CD4-positive, alpha-beta T cell treated with Interleukin-10 for 1 hour (primary cell): Measurements from ENCODE around the gene ARHGEF2.
A peak's percentile ranks its signal among the peaks of the same experiment; 100 is the strongest.
"Not testable (repeated sequence)": the region's sequence is repeated elsewhere in the genome, so short reads cannot be mapped to it uniquely, and the experiment has no call there.

Experiments
- DNase-seq: peaks from one replicate; pipeline ENCODE4 v3.0.0-alpha.2; 2020

The ARHGEF2 gene

DNA sequence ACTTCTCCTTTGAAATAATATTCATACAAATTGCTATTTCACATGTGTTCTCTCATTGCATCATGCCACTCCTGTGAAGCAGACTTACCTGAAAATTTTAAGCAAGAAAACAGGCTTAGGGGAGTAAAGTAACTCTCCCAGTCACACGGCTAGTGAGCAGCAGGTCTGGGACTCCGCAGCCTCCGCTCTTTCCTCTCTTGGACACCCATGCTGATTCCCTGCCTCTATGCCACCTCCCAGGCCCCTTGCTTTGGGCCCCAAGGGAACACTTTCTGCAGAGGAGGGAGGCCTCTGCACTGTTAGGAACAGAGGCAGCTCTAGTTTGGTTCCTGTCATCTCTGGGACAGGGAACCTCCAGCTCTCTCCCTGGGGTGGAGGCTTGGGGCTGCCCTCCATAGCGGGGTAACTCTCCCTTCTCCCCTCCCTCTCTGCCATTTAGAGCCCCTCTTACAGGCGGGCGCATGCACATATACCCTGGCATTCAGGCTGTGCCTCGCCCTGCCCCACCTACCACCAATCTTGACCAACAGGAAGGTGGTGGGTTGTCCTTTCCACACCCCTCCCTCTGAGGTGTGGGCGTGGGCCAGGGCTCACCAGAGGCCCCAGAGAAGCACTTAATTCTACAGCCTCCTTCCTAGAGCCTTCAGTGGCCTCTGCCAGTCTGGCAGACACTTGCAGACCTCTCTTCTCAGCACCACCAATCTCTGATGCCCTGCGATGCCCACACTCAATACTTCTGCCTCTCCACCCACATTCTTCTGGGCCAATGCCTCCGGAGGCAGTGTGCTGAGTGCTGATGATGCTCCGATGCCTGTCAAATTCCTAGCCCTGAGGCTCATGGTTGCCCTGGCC is 37.1 kb downstream of the ARHGEF2 start, which contains the start of gene RXFP4:
Gene RXFP4 (plus strand): TSS at position 646 of the 852 bp plus-strand sequence. CDS start 72 bp downstream, at position 718.
- DNase-seq, result no peak

DNA sequence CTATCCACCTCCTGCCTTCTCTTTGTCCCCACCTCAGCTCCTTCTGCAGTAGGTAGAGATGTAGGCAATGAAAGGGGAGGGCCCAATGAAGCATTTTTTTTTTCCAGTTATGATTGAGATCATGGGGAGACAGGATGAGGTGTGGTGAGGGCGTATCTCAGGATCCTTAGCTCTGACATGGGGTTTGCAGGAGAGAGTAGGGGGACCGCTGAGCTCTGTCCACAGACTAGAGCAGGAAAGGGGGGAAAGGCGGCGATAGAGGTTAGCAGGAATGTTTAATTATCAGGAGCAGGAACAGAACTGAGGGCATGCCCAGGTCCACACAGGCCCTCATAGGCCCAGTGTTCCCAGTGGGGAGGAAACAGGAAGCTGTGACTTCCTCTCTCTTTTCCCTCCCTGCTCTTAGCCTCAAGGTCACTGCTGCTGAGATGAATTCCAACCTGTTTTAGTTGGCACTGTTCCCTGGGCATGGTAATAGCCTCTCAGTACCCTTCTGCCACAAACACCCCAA is 37.8 kb downstream of the ARHGEF2 start:
- no peak for DNase-seq

DNA sequence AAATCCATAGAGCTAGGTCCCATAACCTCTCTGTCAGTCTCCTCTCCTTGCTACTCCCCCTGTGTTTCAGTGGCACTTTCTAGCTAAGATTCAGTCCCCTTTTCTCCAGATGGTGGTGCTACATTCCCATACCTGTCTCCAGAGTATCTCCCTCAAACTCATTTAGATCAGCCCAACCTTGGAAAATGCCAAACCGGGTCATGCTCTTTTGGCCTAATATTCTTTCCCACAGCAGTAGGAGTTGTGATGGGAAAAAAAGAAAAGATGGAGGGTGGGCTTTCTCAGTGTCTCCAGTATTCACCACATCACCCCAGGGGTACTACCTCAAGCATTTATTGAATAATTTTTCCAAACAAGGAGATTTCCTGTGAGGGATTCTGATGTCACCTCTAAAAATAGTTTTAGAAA is 40.1 kb downstream of the ARHGEF2 start:
- DNase-seq, result peak; percentile 71

DNA sequence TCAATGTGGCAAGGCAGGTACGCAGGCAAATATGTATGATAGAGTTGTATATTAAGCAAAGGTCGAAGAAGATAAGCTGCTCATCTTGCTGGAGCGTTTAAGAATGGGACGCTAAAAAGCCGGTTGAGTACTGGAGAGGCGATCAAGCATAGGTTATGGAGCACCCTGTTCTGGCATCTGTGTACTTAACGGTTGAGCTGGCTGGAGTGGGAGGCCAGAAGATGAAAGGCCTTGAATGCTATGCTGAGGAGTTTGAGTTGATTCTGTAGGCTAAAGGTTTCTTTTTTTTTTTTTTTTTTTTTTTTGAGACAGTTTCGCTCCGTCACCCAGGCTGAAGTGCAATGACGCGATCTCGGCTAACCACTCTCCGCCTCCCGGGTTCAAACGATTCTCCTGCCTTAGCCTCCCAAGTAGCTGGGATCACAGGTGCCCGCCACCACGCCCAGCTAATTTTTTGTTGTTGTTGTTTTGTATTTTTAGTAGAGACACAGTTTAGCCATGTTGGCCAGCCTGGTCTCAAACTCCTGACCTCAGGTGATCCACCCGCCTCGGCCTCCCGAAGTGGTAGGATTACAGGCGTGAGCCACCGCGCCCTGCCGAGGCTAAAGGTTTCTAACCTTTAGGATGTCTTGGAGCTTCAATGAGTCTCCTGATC is 43.3 kb downstream of the ARHGEF2 start:
- DNase-seq, result no peak

DNA sequence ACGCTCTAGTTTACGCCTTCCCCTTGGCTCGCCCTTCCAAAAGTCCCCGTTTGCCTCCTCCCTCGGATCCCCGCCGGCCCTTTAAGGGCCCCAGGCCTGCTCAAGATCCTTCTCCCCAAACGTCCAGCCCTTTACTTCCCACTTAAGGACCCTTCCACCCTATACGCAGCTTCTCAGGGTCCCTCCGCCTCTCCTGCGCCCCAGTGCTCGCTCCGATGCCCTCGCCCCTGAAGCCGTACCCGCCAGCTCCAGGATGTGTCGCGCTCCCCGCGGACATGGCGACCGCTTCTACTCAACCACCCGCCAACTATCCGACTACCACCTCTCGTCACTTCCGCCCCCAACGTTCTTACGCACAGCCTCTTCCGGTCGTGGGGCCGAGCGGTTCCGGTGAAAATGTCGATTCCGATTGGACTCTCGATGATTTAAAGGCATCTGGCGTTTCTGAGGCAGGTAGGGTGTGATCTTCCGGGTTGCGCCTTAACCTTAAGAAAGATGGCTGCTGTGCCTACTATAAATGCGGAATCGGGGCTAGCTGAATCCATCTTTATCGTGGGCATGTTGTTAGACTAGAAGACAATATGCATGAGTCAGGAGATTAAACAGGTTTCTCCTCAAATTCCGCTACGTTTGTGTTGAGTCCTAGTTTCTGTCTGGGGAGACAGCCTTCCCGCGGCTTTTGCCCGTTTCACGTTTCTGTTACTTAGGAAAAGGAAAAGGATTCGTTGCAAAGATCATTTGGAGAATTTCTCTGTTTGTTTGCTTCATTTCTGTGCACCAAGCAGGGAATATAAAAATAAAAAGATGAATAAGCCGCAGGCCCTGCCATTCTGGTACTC is 44.0 kb downstream of the ARHGEF2 start, which contains the start of gene KHDC4:
Gene KHDC4 (minus strand): TSS at position 317 of the 839 bp plus-strand sequence. CDS start 40 bp downstream, at position 277.
- DNase-seq, result peak; percentile 97

DNA sequence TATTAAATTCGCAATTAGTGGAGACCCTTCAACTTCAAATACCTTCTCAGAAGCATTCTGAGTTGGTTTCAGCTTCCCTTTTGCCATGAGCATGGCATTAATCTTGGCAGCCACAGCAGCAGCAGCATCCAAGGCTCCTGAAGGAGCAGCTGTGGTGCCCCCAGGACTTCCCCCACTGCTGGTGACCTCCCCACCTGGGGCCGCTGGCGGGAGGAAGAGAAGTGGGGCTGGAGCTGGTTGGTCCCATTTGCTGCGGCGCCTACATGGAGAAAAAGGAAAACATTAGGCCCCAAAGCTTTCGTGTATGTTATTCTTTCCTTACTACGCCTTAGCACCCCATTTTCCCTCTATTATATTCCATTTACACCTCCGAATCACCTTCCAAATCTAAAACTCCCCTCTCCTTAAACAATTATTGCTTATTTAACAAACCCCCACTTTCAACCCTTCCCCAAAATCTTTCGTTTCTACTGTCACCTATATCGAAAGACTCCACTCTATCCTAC is 44.7 kb downstream of the ARHGEF2 start:
- no peak for DNase-seq

DNA sequence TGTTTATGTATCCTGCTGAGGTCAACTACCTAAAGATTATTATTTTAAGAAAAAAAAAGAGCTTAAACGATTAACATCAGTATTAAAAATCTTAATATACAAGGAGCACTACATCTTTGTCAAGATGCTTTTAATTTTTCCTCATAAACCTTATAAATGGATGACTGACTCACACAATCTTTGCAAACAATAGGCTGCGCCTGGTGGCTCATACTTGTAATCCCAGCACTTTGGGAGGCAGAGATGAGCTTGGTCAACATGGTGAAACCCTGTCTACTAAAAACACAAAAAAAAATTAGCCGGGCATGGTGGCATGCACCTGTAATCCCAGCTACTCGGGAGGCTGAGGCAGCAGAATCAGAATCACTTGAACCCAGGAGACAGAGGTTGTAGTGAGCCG is 45.9 kb downstream of the ARHGEF2 start:
- DNase-seq, result no peak

DNA sequence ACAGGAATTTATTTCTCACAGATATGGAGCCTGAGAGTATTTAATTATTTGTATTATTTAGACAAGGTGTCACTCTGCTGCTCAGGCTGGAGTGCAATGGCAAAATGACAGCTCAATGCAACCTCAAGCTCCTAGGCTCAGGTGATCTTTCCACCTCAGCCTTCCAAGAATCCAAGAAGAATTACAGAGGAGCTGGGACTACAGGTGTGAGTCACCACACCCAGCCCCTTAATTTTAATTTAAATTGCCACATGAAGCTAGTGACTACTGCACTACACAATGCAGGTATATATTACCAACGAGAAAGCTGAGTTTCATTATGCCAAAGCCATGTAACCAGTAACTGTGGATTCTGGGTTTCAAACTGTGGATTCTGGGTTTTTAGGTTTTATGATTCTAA is 46.3 kb downstream of the ARHGEF2 start:
- DNase-seq, result no peak

DNA sequence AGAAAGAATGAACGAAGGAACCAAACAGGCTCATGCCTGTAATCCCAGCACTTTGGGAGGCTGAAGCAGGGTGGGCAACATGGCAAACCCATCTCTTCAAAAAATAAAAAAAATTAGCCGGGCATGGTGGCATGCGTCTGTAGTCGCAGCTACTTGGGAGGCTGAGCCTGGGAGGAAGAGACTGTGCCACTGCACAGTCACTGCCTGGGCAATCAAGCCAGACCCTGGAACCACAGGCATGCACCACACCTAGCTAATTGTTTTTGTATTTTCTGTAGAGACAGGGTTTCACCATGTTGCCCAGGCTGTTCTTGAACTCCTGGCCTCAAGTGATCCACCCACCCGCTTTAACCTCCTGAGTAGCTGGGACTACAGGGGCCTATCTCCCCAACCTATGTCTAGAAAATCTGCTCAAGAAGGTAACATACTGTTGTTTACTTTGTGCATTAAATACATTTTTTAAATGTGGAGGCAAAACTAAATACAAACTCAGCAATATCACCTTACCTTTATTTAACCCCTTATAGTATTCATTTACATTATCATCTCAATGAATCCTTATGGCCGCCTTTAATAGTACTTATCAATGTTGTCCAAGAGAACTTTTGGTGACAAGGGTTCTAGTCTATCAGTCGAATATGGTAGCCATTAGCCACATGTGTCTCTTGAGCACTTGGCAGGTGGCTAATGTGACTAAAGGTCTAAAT is 46.9 kb downstream of the ARHGEF2 start:
- no peak for DNase-seq

DNA sequence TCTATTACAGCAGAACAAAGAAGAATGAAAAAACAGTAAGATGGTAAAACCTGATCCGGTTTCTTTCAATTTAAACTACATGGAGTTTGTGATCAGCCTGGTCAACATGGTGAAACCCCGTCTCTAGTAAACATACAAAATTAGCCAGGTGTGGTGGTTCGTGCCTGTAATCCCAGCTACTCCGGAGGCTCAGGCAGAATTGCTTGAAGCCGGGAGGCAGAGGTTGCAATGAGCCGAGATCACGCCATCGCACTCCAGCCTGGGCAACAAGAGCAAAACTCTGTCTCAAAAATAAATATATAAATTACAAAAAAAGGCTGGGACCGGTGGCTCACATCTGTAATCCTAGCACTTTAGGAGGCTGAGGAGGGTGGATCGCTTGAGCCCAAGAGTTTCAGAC is 47.6 kb downstream of the ARHGEF2 start:
- not testable (repeated sequence) for DNase-seq

DNA sequence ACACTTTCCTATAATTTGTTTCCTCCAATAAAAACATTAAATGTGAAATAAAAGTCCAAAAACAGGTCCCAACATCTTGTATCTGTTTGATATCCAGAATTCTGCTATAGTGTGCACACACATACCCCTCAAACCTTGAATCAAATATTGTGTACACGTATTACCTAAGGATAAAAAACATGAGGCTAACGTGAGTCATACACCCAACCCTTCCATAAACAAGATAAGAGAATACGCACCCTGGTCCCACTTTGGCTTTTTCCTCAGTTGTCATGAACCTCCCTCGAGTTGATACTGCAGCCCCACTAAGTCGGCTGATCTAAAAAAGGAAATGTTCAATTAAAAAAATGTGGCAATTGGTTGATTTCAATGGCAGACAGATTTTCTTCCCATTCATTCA is 49.3 kb downstream of the ARHGEF2 start:
- DNase-seq, result no peak

DNA sequence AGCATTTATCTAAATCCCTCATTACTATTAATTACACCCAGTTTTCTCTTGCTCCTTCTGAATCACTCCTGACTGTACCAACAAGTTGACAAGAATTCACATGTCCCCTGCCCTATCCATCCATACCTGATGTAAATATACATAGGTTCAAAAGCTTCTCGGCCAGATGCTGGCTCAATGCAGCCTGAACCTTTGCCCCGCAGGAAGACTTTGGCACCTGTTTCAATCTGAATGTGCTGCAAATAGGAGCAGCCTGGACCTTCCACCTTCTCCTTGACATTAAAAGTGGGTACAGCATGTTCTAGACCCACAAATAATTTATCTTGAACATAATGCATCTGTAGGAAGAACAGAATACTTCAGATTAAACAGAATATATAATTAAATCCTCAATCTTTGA is 52.8 kb downstream of the ARHGEF2 start:
- no peak for DNase-seq

DNA sequence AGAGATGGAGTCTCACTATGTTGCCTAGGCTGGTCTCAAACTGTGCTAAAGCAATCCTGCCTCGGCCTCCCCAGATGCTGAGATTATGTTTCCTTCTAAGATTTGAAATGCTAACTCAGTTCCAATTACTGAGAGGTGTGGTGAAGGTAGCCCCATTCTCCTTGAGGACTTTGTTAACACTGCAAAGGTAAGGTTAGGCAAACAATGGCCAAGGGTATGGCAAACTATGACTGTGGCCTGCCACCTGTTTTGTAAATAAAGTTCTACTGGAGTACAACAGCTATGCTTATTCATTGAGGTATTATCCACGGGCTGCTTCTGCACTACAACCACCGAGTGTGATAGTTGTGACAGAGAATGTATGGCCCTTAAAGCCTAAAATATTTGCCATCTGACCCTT is 57.6 kb downstream of the ARHGEF2 start:
- no peak for DNase-seq

DNA sequence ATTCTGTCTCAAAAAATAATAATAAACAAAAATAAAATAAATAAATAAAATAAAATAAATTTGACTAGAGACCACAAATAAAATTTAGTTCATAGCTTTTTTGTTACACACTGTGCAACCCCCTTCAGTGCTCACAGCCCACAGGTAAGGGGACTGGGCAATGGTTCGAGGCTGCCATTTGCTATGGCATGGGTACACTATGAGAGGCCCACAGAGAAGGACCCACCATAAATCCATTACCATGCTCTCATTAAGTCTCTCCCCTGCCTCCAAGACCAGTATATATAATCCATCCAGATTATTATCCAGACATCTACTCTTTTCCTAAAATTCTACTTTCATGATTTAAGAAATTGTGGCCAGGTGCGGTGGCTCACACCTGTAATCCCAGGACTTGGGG is 58.5 kb downstream of the ARHGEF2 start:
- DNase-seq, result no peak

DNA sequence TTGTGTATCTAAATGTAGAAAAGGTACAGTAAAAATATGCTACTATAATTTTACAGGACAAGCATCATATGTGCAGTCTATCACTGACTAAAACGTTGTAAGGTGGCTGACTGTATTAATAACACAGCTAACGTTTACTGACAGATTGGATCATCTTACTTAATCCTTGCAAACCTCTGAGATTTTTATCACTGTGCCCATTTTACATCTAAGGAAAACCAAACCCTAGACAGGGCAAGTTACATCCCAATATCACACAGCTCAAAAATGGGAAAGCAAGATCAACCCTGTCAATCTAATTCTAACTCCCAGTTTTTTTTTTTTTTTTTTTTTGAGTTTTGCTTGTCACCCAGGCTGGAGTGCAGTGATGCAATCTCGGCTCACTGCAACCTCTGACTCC is 59.7 kb downstream of the ARHGEF2 start:
- no peak for DNase-seq

DNA sequence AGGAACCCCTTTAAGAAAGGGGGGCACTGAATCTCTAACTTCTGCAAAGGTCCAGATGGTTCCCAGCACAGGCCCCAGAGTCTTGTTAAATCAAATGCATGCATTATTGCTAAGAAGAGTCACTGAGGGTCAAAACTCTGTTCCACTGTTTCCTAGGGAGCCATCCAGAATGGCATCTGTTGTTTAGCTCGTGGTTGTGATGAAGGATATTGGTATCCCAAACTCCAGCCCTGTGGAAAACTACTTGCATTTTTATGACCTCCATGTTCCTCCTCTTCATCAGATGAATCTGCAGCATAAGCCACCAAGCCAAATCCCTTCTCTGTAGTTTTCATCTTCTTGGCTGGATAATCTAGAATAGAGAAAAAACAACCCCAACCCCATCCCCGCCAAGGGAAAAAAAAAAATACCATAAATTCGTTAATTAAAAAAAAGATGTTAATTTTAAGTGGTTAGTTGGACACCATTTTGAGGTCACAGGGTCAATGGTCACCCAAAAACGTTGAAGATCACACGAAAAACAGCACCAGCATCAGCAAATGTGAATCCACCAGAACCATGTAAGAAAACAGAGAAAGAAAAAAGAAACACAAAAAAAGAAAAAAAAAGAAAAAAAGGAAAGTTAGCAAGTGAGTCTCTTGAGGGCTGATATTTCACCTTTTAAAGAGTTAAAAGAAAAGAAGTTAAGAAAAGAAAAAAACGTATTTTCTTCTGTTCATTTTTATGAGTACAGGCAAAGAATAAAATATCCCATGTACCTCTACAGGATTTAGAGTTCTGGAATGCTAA is 64.2 kb downstream of the ARHGEF2 start:
- DNase-seq, result no peak

DNA sequence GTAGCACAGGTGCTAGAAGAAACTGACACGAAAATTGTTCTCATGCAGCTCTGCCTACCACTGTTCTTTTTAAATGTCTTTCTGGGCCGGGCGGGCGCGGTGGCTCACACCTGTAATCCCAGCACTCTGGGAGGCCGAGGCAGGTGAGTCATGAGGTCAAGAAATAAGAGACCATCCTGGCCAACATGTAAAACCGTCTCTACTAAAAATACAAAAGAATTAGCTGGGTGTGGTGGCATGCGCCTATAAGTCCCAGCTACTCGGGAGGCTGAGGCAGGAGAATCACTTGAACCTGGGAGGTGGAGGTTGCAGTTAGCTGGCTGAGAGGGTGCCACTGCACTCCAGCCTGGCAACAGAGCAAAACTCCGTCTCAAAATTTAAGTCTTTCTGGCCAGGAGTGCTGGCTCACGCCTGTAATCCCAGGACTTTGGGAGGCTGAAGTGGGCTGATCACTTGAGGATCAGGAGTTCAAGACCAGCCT is 66.3 kb downstream of the ARHGEF2 start:
- no peak for DNase-seq

DNA sequence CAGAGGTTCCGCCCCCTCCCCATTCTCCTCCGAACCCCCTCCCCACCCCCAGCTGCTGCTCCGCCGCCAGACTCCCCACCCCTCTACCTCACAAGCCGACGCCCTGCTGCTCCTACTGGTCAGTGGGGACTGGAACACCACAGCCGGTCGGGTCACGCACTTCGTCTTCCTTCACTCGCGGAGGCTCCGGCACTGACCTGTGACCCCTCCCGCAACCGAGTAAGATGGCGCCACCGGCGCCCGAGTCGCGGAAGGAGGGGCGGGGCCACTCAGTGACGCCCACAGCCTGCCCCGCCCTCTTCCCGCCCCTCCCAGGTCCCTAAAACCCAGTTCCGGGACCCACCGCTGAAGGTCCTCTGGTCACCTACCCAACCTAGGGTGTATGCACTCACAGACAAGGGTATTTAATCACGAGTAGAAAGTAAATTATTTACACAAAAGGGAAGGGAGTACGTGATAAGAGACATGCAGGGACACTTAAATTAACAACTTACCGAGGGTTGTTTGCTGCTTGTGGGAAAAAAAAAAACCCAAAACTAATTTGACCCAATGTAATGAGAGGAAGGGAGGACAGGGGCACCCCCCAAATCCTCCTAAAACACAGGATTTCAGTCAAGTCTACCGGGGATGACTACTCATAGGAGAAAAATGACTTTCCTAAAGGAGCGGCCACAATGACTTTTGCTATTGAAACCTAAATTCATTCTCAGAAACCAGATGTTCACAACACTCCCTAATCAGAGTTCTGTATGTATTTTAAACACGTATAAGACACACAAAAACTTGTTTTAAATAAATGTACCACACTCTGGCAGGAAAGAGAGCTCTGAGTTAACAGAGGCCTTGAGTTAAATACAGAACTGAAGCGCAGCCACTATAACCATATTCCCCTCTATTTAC is 66.9 kb downstream of the ARHGEF2 start, which contains the start of gene RIT1:
Gene RIT1 (minus strand): TSS at position 194 of the 900 bp plus-strand sequence. CDS start 588 bp downstream, outside the sequence.
- DNase-seq, result peak; percentile 89

DNA sequence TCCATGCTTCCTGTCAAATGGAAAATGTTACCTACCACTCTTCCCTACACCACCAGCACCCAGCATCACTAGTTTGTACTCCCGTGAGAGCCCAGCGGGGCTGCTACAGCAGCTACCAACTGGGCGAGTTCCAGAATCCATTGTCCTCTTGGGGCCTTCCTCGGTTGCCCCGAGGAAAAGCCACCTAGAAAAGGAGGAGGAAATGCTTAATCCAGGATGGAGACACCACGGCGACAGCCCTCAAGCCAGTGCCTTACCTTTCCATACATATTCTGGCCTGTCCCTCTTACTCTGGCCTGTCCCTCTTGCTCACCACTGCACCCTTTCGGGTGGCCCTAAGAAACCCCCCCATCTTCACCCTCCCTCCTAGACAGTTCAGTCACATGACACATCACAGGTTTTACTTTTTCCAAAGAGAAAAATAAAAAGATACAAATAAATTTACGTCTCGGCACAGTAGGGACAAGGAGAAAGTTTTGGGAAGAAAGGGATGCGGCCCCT is 67.7 kb downstream of the ARHGEF2 start:
- DNase-seq, result peak; percentile 35

DNA sequence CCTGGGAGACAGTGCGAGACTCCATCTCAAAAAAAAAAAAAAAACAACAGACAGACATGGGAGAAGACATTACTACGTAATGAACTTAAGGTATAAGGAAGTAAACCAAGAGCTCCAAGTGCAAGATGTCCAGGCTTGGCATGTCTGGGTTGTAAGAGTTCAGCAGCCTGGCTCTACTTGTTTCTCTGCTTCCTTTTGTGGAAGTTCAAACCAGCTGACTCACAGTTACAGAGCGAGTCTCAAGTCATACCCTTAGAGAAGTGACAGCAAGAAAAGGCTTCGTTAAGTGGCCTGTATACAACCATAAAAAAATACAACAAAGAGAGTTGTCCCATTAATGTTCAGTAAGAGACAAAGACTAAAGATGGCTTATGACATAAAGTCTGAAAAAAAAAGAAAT is 68.5 kb downstream of the ARHGEF2 start:
- peak; percentile 25 for DNase-seq
